GM12878 (cell line): ENCODE data around the gene ARHGEF38. TPM values are rescaled to one million over a fixed set of nuclear protein-coding genes. Genes with fewer than 3 reads are reported as not detected.

Experiments
- ATAC-seq: fragments of 200-7000 bp; cut with Tn5 transposase; 3 replicates; pipeline ENCODE4 v1.9.1; 2020; ENCODE audit warnings: mild to moderate bottlenecking, moderate library complexity
- BruUV-seq: library from RNA; stranded (reverse); fragments of 400-500 nt; replicated peaks from 2 replicates; lab custom pipeline; 2021; lab: Mats Ljungman, UMichigan
- CTCF ChIA-PET: fragments of 300-600 bp; sonication (Branson Sonifier 250); formaldehyde crosslinking; extraction: SDS; loops from one replicate; lab custom pipeline; 2021; ENCODE audit warnings: inconsistent platforms; lab: Yijun Ruan, JAX
- POLR2A ChIA-PET: fragments of 350-600 bp; formaldehyde crosslinking; extraction: SDS; loops from one replicate; lab custom pipeline; 2021; ENCODE audit warnings: inconsistent platforms; lab: Charles Lee
- RAD21 ChIA-PET: fragments of 300-600 bp; sonication (Branson Sonifier 250); formaldehyde crosslinking; loops from one replicate; lab custom pipeline; 2023; ENCODE audit warnings: antibody characterized with exemption; ENCODE audit not compliant: unreplicated experiment; lab: Charles Lee
- SMC1A ChIA-PET: fragments of 300-600 bp; sonication (Branson Sonifier 250); formaldehyde crosslinking; loops from one replicate; lab custom pipeline; 2023; ENCODE audit not compliant: unreplicated experiment, uncharacterized antibody; lab: Charles Lee
- DNase-seq: peaks from one replicate; pipeline ENCODE4 v3.0.0-alpha.2; 2011; ENCODE audit warnings: low read depth, low spot score
- FAIRE-seq: peaks from 3 replicates; lab custom pipeline; 2011; peaks lifted over from hg19 to GRCh38; lab: Jason Lieb, UNC
- H2AFZ ChIP-seq: 2 replicates; pipeline ENCODE4 v1.6.0; 2011; ENCODE audit warnings: low read depth, low read length, control low read depth; ENCODE audit not compliant: control insufficient read depth
- H3K27ac ChIP-seq: 2 replicates; pipeline ENCODE4 v1.5.1; 2011; ENCODE audit warnings: control low read depth; ENCODE audit not compliant: control insufficient read depth, insufficient read depth
- H3K27me3 ChIP-seq, 2 experiments: replicated peaks in 1 of 2; 2 replicates each; pipeline versions ENCODE4 v1.6.0 to v1.6.1; 2011; ENCODE audit warnings: low read length in 1 of 2; ENCODE audit not compliant: control insufficient read depth in 2 of 2, insufficient read depth in 2 of 2
- H3K36me3 ChIP-seq, 2 experiments: 2 replicates each; pipeline ENCODE4 v1.5.1; 2011; ENCODE audit warnings: low read length in 1 of 2; ENCODE audit not compliant: control insufficient read depth in 2 of 2, insufficient read depth in 2 of 2
- H3K4me1 ChIP-seq: 2 replicates; pipeline ENCODE4 v1.6.1; 2011; ENCODE audit warnings: mild to moderate bottlenecking, low read length, moderate library complexity, mixed read lengths; ENCODE audit not compliant: control insufficient read depth, insufficient read depth
- H3K4me2 ChIP-seq: 2 replicates; pipeline ENCODE4 v1.6.0; 2011; ENCODE audit warnings: control low read depth; ENCODE audit not compliant: control insufficient read depth, insufficient read depth
- H3K4me3 ChIP-seq: fragments of 200-600 bp; sonication (generic); 2 replicates; pipeline ENCODE4 v1.5.1; 2016
- H3K79me2 ChIP-seq: 2 replicates; pipeline ENCODE4 v1.6.0; 2011; ENCODE audit warnings: low read length; ENCODE audit not compliant: control insufficient read depth, insufficient read depth
- H3K9ac ChIP-seq: 2 replicates; pipeline ENCODE4 v1.8.0; 2011; ENCODE audit warnings: low read length, control low read depth, mixed read lengths; ENCODE audit not compliant: control insufficient read depth, insufficient read depth
- H3K9me3 ChIP-seq: replicated peaks from 3 replicates; pipeline ENCODE4 v1.5.1; 2011; ENCODE audit warnings: mild to moderate bottlenecking, low read length; ENCODE audit not compliant: control insufficient read depth, insufficient read depth
- H4K20me1 ChIP-seq: 2 replicates; pipeline ENCODE4 v1.6.0; 2011; ENCODE audit not compliant: control insufficient read depth, insufficient read depth
- CHD4 ChIP-seq: fragments of 200-600 bp; sonication (generic); IDR thresholded peaks from 2 replicates; pipeline ENCODE4 v1.6.1; 2016; ENCODE audit warnings: mild to moderate bottlenecking
- MYC ChIP-seq: IDR thresholded peaks from 2 replicates; pipeline ENCODE4 v1.6.1; 2011; ENCODE audit warnings: mild to moderate bottlenecking, low read length, moderate library complexity, inconsistent platforms; ENCODE audit not compliant: insufficient read depth, insufficient replicate concordance, insufficient read length, severe bottlenecking
- RCOR1 ChIP-seq: conservative IDR thresholded peaks from 2 replicates; pipeline ENCODE4 v1.6.1; 2012; ENCODE audit warnings: low read depth, low read length, improper control_type of control experiment
- WGBS: methylation state at CpG from one replicate; pipeline ENCODE4 v1.1.6; 2016; ENCODE audit warnings: low lambda C conversion rate; ENCODE audit not compliant: insufficient replicate concordance, insufficient coverage; ENCODE audit errors: missing lambda C conversion rate; 5-methylcytosine and 5-hydroxymethylcytosine counted together
- in situ Hi-C: fragments of 300-500 bp; cut with MboI; formaldehyde crosslinking; loops from 9 replicates; pipeline ENCODE4 v1.14.3; 2018; ENCODE audit warnings: mixed read lengths
- intact Hi-C: fragments of 100-400 bp; cut with micrococcal nuclease; formaldehyde crosslinking; loops from one replicate; pipeline ENCODE4 v1.14.2; 2022; ENCODE audit not compliant: unreplicated experiment
- polyA plus RNA-seq, 11 experiments: library from polyadenylated mRNA; depleted of rRNA in 4 of 11; unstranded in 6 of 11; stranded (reverse) in 5 of 11; fragments of >200 nt; fragmentation: Nextera tagmentation in 4 of 11; fragmentation: Illumina TruSeq in 1 of 11; extraction: Ambion mirVana in 4 of 11; extraction: Trizol in 1 of 11; gene quantifications; 1 replicate in 1 of 11; 2 replicates in 10 of 11; pipeline versions ENCODE4 v1.2.1 to v1.2.3, GENCODE V29; 2011 to 2016; ENCODE audit warnings: inconsistent platforms in 2 of 11, missing spikeins in 2 of 11, low read depth in 1 of 11
- total RNA-seq, 4 experiments: library from RNA; depleted of rRNA in 3 of 4; stranded (reverse); fragments of >200 nt in 3 of 4; fragmentation: Illumina TruSeq in 1 of 4; extraction: Trizol in 1 of 4; gene quantifications; 2 replicates each; pipeline versions ENCODE4 v1.2.1 to v1.2.3, GENCODE V29; 2013 to 2021
- TF ChIP-seq, protein P1 (sequence below): fragments of 450-650 bp; formaldehyde crosslinking; IDR thresholded peaks from 2 replicates; pipeline ENCODE4 v1.4.0; 2022; ENCODE audit warnings: mild to moderate bottlenecking, moderate library complexity
- TF ChIP-seq, protein P2 (sequence below): fragments of 450-650 bp; IDR thresholded peaks from 2 replicates; pipeline ENCODE4 v1.6.1; 2014; ENCODE audit warnings: mild to moderate bottlenecking

ARHGEF38 gene
- total and polyA plus RNA-seq, 10 of the 15 experiments (the other 5 are each of a cell fraction or from before 2014, with no cell fraction given) = 0.01 to 1.1 (median 0.09) TPM; not detected in 2

DNA sequence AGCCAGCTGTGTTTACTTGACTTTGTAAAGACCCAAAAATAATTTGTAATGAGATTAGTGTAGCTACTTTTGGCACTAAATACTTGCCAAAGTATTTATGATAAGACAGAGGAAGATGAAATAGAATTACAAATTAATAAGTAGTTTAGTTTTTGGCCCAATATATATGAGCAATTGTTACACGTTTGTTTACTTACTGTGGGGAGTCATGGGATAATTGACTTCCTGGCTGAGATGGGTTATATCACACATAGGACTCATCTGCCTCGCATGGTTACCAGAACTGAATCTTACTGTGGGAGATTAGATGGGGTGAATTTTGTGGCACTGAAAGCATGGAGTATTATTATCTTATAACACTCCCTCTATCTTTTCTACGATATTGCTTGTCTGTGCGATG, 89.4 kb downstream of the ARHGEF38 start (continued):
- TF ChIP-seq, protein P1, sequence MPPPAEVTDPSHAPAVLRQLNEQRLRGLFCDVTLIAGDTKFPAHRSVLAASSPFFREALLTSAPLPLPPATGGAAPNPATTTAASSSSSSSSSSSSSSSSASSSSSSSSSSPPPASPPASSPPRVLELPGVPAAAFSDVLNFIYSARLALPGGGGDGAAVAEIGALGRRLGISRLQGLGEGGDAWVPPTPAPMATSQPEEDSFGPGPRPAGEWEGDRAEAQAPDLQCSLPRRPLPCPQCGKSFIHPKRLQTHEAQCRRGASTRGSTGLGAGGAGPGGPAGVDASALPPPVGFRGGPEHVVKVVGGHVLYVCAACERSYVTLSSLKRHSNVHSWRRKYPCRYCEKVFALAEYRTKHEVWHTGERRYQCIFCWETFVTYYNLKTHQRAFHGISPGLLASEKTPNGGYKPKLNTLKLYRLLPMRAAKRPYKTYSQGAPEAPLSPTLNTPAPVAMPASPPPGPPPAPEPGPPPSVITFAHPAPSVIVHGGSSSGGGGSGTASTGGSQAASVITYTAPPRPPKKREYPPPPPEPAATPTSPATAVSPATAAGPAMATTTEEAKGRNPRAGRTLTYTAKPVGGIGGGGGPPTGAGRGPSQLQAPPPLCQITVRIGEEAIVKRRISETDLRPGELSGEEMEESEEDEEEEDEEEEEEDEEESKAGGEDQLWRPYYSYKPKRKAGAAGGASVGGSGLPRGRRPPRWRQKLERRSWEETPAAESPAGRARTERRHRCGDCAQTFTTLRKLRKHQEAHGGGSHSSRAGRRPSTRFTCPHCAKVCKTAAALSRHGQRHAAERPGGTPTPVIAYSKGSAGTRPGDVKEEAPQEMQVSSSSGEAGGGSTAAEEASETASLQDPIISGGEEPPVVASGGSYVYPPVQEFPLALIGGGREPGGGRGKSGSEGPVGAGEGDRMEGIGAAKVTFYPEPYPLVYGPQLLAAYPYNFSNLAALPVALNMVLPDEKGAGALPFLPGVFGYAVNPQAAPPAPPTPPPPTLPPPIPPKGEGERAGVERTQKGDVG = no peak
- TF ChIP-seq RCOR1 = no peak
- TF ChIP-seq MYC = no peak
- TF ChIP-seq CHD4 = no peak

DNA sequence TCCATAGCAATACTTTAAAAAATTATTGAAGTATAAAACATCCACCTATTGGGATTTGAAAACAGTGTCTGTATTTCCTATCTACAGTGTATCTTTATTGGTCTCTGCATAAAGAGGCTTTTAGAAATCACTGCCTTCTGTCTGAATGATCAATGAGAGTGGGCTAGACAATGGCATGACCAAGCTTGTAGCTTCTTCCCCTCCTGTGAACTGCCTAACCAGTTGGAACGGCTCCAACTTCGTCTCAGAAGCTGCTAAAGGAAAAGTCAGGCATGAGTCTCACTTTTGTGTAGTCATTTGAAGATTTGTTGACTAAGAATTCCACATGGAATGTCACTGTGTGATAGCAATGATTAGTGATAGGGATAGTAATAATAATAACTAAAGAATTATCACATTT, 91.8 kb downstream of the ARHGEF38 start:
- CTCF ChIA-PET = no interaction called here
- H3K27me3 ChIP-seq = no peaks in the 10 kb centered on the region
- H3K4me1 ChIP-seq = no peaks in the 10 kb centered on the region
- no peak for DNase-seq
- intact Hi-C loops = no loop called here
- TF ChIP-seq, protein P2, sequence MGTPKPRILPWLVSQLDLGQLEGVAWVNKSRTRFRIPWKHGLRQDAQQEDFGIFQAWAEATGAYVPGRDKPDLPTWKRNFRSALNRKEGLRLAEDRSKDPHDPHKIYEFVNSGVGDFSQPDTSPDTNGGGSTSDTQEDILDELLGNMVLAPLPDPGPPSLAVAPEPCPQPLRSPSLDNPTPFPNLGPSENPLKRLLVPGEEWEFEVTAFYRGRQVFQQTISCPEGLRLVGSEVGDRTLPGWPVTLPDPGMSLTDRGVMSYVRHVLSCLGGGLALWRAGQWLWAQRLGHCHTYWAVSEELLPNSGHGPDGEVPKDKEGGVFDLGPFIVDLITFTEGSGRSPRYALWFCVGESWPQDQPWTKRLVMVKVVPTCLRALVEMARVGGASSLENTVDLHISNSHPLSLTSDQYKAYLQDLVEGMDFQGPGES = no peak
- TF ChIP-seq, all 136 proteins: peak for 0
- no peak overlapping the region for H3K4me2 ChIP-seq
- no TSS peak for BruUV-seq
- ChIA-PET RAD21 (no interaction called here), POLR2A (interaction anchor here (0.6 to 0.7 kb wide), 2 partner anchors 13 to 660 kb away, joined by 3 to 4 read pairs; no protein-coding TSS in a partner anchor), SMC1A (interaction anchor here (1.0 kb wide), 1 partner anchor 13 kb away, joined by 3 read pairs; no protein-coding TSS in a partner anchor)
- no peak overlapping the region for H3K9ac ChIP-seq
- no peak overlapping the region for H3K27ac ChIP-seq
- H2AFZ ChIP-seq = no peak overlapping the region
- H4K20me1 ChIP-seq = no peaks in the 10 kb centered on the region
- peak; percentile 44 for FAIRE-seq
- H3K36me3 ChIP-seq = no peaks in the 10 kb centered on the region
- H3K9me3 ChIP-seq = no peaks in the 10 kb centered on the region
- 46% methylated on average over 2 of the region's 2 CpGs for WGBS
- H3K79me2 ChIP-seq = no peaks in the 10 kb centered on the region
- ATAC-seq = no peak
- no peak overlapping the region for H3K4me3 ChIP-seq
- in situ Hi-C loops = no loop called here
